ENCODE results near the gene UNC5CL.

UNC5CL gene

DNA sequence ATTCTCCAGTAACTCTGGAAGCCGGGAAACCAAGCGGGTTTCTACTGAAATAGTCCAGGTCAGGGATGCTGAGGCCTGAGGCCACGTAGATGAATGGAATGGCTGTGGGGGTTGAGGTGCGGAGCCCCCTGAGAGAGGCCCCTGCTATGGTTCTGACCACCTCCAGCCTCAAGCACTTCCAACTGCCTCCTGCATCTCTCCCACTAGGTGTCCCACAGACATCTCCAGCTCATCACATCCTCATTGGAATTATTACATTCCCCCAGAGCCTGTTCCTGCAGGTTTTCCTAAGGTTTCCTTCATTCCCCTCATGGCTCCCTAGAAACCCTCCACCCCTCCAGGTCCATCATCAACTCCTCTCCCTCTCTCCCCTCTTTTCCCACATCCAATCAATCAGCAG lies 48.7 kb downstream of the UNC5CL start:
- no peak for TF ChIP-seq CTCF (IDR thresholded peaks at IDR 0.05; ENCODE audit: insufficient read depth, low read length, poor library complexity, severe bottlenecking)
- no peak for DNase-seq (ENCODE audit: extremely low read depth, insufficient read length)
- Histone ChIP-seq H3K4me3 (replicated peaks; ENCODE audit: low read depth, low read length) (no peak overlapping the region), H3K36me3 (ENCODE audit: control insufficient read depth, insufficient read depth, low read length) (no peaks in the 10 kb centered on the region), H3K27me3 (replicated peaks; ENCODE audit: control insufficient read depth, insufficient read depth, low read length) (no peaks in the 10 kb centered on the region; the same call in 1 of the 2 replicates)

GRCh38 chr6:40989204-40990169 lies 49.5 kb downstream of the UNC5CL start:
- H3K4me3 ChIP-seq (replicated peaks; ENCODE audit: low read depth, low read length), result no peak overlapping the region
- H3K27me3 ChIP-seq (replicated peaks; ENCODE audit: control insufficient read depth, insufficient read depth, low read length), result no peaks in the 10 kb centered on the region; the same call in 1 of the 2 replicates
- no peak for DNase-seq (ENCODE audit: extremely low read depth, insufficient read length)
- H3K36me3 ChIP-seq (ENCODE audit: control insufficient read depth, insufficient read depth, low read length), result no peaks in the 10 kb centered on the region
- TF ChIP-seq CTCF (IDR thresholded peaks at IDR 0.05; ENCODE audit: insufficient read depth, low read length, poor library complexity, severe bottlenecking), result no peak

DNA sequence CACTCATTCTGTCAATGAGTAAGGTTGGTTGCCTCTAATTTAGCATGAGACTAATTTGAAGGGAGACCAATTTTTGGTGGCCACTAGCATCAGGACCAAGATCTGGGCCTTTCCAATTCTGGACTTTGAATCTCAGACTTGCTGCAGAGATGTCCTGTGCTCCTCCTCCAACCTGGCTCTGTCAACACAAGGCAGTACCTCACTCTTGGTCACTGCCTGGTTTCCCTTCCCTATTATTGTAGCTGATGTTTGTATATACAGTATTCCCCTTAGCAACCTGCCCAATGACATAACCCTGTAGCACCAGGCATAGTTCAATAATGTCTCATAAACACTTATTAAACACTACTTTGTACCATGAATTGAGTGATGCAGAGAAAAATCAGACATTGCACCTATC lies 50.4 kb downstream of the UNC5CL start:
- H3K27me3 ChIP-seq (replicated peaks; ENCODE audit: control insufficient read depth, insufficient read depth, low read length), result no peaks in the 10 kb centered on the region; the same call in none of the 2 replicates
- DNase-seq (ENCODE audit: extremely low read depth, insufficient read length), result no peak
- no peak for TF ChIP-seq CTCF (IDR thresholded peaks at IDR 0.05; ENCODE audit: insufficient read depth, low read length, poor library complexity, severe bottlenecking)

DNA sequence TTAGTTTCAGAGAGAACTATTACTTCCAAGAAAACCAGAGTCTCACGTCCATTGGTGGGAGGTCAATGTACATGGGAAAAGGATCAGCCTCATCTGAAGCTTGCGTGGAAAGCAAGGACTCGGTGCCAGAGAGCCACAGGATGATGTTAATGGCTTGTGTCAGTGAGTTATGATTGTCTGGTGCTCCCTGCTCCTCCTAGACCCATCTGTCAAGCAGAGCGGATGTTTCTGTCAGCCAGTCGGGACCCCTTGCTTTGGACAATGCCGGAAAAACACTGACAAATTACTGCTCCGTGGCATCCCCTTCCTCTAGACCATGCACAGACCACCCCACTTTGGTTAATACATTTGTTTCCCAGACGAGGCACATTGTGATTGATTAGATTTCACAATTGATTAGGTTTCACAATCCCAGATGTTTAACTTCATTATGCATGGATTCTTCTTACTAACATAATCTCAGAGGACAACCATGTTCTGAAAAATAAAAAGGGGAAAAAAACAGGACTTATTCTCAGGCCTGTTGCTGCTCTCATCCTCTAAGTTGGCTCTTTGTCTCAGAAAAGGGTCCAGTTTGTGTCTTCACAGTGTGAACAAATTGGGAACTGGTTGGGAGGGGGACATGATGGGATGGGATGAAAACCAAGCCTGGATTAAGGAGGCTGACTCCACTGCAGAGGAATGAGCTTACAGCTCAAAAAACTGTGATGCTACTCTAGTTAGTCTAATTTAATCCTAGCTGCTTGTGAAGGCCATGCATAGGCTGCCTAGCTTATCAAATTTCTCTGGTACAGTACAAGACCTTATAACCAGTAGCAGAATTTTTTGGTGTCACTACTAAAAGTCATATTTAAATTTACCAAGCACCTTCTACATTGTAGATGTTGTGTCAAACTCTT lies 51.9 kb downstream of the UNC5CL start:
- H3K27me3 ChIP-seq (replicated peaks; ENCODE audit: control insufficient read depth, insufficient read depth, low read length), result no peaks in the 10 kb centered on the region; the same call in none of the 2 replicates
- H3K36me3 ChIP-seq (ENCODE audit: control insufficient read depth, insufficient read depth, low read length), result no peaks in the 10 kb centered on the region
- no peak for TF ChIP-seq CTCF (IDR thresholded peaks at IDR 0.05; ENCODE audit: insufficient read depth, low read length, poor library complexity, severe bottlenecking)
- DNase-seq (ENCODE audit: extremely low read depth, insufficient read length), result no peak
- no peak overlapping the region for H3K4me3 ChIP-seq (replicated peaks; ENCODE audit: low read depth, low read length)

More for the DNA sequence above, 50.4 kb downstream of the UNC5CL start:
- Histone ChIP-seq H3K36me3 (ENCODE audit: control insufficient read depth, insufficient read depth, low read length) (no peaks in the 10 kb centered on the region), H3K4me3 (replicated peaks; ENCODE audit: low read depth, low read length) (no peak overlapping the region)

GRCh38 chr6:40986364-40986763 lies 52.7 kb downstream of the UNC5CL start:
- TF ChIP-seq CTCF (IDR thresholded peaks at IDR 0.05; ENCODE audit: insufficient read depth, low read length, poor library complexity, severe bottlenecking), result no peak
- H3K4me3 ChIP-seq (replicated peaks; ENCODE audit: low read depth, low read length), result no peak overlapping the region
- H3K27me3 ChIP-seq (replicated peaks; ENCODE audit: control insufficient read depth, insufficient read depth, low read length), result no peaks in the 10 kb centered on the region; the same call in none of the 2 replicates
- no peaks in the 10 kb centered on the region for H3K36me3 ChIP-seq (ENCODE audit: control insufficient read depth, insufficient read depth, low read length)
- DNase-seq (ENCODE audit: extremely low read depth, insufficient read length), result no peak

Data from GM06990 (cell line).